ENCODE results near the gene TTC1. TPM values are rescaled to one million over a fixed set of nuclear protein-coding genes. Genes with fewer than 3 reads are reported as not detected.
A peak's percentile ranks its signal among the peaks of the same experiment; 100 is the strongest.

Gene TTC1
- total RNA-seq, result 94.2 TPM
- long read RNA-seq, transcript TTC1-205 (8 exons, 1,432 nt), result minor isoform, 8 of 66 reads
- long read RNA-seq, transcript TTC1-201 (8 exons, 1,467 nt), result major isoform, 44 of 66 reads
- long read RNA-seq, transcript TTC1-204 (5 exons, 1,119 nt), result minor isoform, 9 of 66 reads
- long read RNA-seq, partial matches to known transcripts, result 2 of 66 reads
- long read RNA-seq, other reads (novel, unspliced or antisense), result 3 of 66 reads

GRCh38 chr5:160008877-160009590 is at the start of gene TTC1:
TTC1 (plus strand) TSS chr5:160009139; CDS start chr5:160010529, 1,390 bp downstream.
- H3K9me3 ChIP-seq (replicated peaks), result no peaks in the 10 kb centered on the region
- intact Hi-C loops (cut with micrococcal nuclease), result no loop called here
- H3K4me1 ChIP-seq, result peaks cover 30% of the 10 kb centered on the region
- no peak for TF ChIP-seq CTCF (IDR thresholded peaks at IDR 0.05; ENCODE audit: borderline replicate concordance)
- H3K27me3 ChIP-seq (ENCODE audit: low read depth), result no peaks in the 10 kb centered on the region
- peak within 1 kb of the TSS; percentile 74 for H3K27ac ChIP-seq (replicated peaks)
- peaks cover 33% of the 10 kb centered on the region for H3K36me3 ChIP-seq
- peak within 1 kb of the TSS; percentile 73 for H3K4me3 ChIP-seq
- DNase-seq, result peak; percentile 91

GRCh38 chr5:159961176-159962160 is 47.5 kb upstream of the TTC1 start:
- H3K9me3 ChIP-seq (replicated peaks), result no peaks in the 10 kb centered on the region
- no peak for DNase-seq
- no peak overlapping the region for H3K4me3 ChIP-seq
- H3K27ac ChIP-seq (replicated peaks), result no peak overlapping the region
- TF ChIP-seq CTCF (IDR thresholded peaks at IDR 0.05; ENCODE audit: borderline replicate concordance), result no peak
- intact Hi-C loops (cut with micrococcal nuclease), result no loop called here
- H3K36me3 ChIP-seq, result no peaks in the 10 kb centered on the region
- no peaks in the 10 kb centered on the region for H3K4me1 ChIP-seq
- H3K27me3 ChIP-seq (ENCODE audit: low read depth), result peaks cover 10% of the 10 kb centered on the region

GRCh38 chr5:159962214-159962613 is 46.7 kb upstream of the TTC1 start:
- Histone ChIP-seq H3K27me3 (ENCODE audit: low read depth) (peaks cover 12% of the 10 kb centered on the region), H3K27ac (replicated peaks) (no peak overlapping the region), H3K36me3 (no peaks in the 10 kb centered on the region), H3K9me3 (replicated peaks) (no peaks in the 10 kb centered on the region), H3K4me3 (no peak overlapping the region), H3K4me1 (no peaks in the 10 kb centered on the region)
- no peak for DNase-seq
- intact Hi-C loops (cut with micrococcal nuclease), result no loop called here
- TF ChIP-seq CTCF (IDR thresholded peaks at IDR 0.05; ENCODE audit: borderline replicate concordance), result no peak

GRCh38 chr5:159963935-159964334 is 45.0 kb upstream of the TTC1 start:
- Histone ChIP-seq H3K27ac (replicated peaks) (no peak overlapping the region), H3K4me1 (no peaks in the 10 kb centered on the region), H3K9me3 (replicated peaks) (no peaks in the 10 kb centered on the region), H3K4me3 (no peak overlapping the region), H3K36me3 (no peaks in the 10 kb centered on the region), H3K27me3 (ENCODE audit: low read depth) (peaks cover 28% of the 10 kb centered on the region)
- intact Hi-C loops (cut with micrococcal nuclease), result no loop called here
- TF ChIP-seq CTCF (IDR thresholded peaks at IDR 0.05; ENCODE audit: borderline replicate concordance), result no peak
- DNase-seq, result no peak
